GM19099 (cell line): ENCODE measurements around the gene MTARC2.

Source experiments
- POLR2A ChIP-seq: IDR thresholded peaks from 3 replicates; pipeline ENCODE4 v1.6.1; 2011; ENCODE audit warnings: low read depth; ENCODE audit not compliant: insufficient read length; ENCODE audit errors: extremely low read depth

MTARC2 gene

DNA sequence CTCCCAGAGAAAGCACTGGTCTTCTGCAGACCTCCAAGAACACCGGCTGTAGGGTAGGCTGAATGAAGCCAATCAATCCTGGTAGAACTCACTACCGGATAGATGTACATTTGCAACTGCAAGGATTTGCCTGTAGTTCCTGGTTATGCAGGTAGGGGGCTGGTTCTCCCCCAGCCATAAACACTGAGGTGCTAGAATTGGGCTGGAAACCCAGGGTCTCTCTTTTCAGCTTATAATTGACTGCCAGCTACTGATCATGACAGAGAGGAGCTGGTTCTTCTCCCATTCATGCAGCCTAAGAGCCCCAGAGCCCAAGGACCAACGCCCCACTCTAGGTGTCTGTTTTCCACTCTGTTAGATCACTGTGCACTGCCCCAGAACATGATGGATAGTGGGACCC is 21.5 kb upstream of the MTARC2 start:
- no peak for TF ChIP-seq POLR2A

GRCh38 chr1:220727519-220727918 is 20.6 kb upstream of the MTARC2 start:
- no peak for TF ChIP-seq POLR2A

GRCh38 chr1:220730486-220730885 is 17.6 kb upstream of the MTARC2 start:
- no peak for TF ChIP-seq POLR2A

GRCh38 chr1:220732137-220732536 is 16.0 kb upstream of the MTARC2 start:
- TF ChIP-seq POLR2A: no peak

GRCh38 chr1:220732621-220733020 is 15.5 kb upstream of the MTARC2 start:
- TF ChIP-seq POLR2A: no peak

GRCh38 chr1:220733086-220733601 is 15.0 kb upstream of the MTARC2 start:
- TF ChIP-seq POLR2A: no peak

DNA sequence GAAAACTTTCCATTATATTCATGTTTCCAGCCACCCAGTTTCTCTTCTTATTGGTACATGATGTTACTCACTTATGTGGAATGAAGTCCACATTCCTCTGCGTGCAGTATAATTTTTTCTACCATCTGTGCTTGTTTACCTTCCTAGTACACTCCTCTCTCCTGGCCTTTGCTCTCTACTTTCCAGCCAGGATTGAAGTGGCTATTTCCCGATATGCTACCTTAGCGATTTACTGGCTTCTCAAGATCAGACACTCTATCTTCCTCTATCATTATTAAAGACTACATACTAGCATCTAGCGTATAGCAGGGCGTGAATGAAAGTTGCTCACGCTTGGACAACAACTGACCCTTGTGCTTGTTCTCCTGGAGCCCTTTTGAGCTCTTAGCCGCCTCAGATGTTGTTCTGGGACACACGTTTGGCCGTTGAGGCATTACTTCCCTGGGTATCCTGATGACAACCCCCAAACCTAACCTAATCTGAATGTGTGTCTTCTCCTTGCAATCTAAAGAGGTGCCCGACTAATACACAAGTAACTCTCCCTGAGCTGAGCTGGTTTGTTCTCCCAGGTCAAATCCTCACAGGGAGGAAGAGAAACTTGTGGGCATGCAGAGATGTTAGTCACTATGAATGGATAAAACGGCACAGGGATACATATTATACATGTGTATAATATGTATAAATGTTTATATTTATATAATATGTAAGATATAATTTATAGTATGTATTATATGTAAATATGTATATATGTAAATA is 13.4 kb upstream of the MTARC2 start:
- no peak for TF ChIP-seq POLR2A

- TF ChIP-seq POLR2A: no peak
Observed at GRCh38 chr1:220741349-220741748, 6.8 kb upstream of the MTARC2 start.

GRCh38 chr1:220741825-220742224 is 6.3 kb upstream of the MTARC2 start:
- no peak for TF ChIP-seq POLR2A

GRCh38 chr1:220742520-220742919 is 5.6 kb upstream of the MTARC2 start:
- no peak for TF ChIP-seq POLR2A

- no peak for TF ChIP-seq POLR2A
Observed at GRCh38 chr1:220746851-220747250, 1.3 kb upstream of the MTARC2 start.

GRCh38 chr1:220747437-220748088 is 559 bp upstream of the MTARC2 start:
- no peak for TF ChIP-seq POLR2A

DNA sequence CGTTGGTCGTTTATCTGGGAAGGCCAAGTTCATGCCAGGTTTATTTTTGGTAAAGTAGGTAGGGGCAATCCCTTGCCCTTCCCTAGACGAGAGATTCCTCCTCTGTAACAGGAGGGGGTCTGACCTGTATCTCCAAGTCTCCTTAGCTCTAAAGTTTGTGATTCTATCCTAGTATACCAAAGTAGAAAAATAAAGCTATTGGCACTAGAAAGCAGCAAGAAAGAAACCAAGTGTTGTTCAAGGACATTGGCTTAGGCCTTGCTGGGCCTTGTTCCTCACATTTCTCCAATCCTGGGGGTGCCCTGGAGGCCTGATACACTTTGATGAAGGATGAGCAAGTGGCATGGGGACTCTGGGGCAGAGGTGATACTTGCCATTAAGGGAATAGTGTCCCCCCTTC is 814 bp downstream of the MTARC2 start:
- TF ChIP-seq POLR2A: no peak

DNA sequence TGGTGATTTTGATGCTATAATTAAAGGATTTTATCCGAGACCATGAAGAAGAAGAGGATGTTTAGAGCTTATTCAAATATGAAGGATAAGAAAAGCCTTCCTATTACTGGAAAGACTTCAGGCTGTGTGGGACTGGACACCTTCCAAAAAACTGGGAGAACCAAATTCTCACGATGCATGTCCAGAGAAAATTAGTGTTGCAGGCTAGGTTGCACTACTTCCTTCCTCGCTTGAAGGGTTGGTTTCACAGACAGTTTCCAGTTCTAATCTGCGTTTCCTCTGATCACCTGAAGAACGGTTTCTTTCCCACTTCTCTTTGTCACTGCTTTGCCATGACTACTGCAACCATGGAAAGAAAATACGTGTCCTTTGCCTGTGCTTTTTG is 2.0 kb downstream of the MTARC2 start:
- no peak for TF ChIP-seq POLR2A

- TF ChIP-seq POLR2A: no peak
Observed at GRCh38 chr1:220751111-220751510, 3.0 kb downstream of the MTARC2 start.

- no peak for TF ChIP-seq POLR2A
Observed at GRCh38 chr1:220754212-220754917, 6.2 kb downstream of the MTARC2 start.
